Neuronal stem cell (in vitro differentiated cells): ENCODE results near the gene NRAS.
"Not testable (repeated sequence)": the region's sequence is repeated elsewhere in the genome, so short reads cannot be mapped to it uniquely, and the experiment has no call there.

Experiments used
- DNase-seq: peaks from one replicate; pipeline ENCODE4 v3.0.0-alpha.2; 2013; ENCODE audit warnings: low spot score
- H2AFZ ChIP-seq: one replicate; pipeline ENCODE4 v1.6.1; 2013; ENCODE audit warnings: mild to moderate bottlenecking, low read length, inconsistent platforms
- H2AK5ac ChIP-seq: 2 replicates; pipeline ENCODE4 v1.6.1; 2013; ENCODE audit warnings: low read depth, mild to moderate bottlenecking, inconsistent platforms, low read length, moderate library complexity, mixed read lengths
- H2BK120ac ChIP-seq: 2 replicates; pipeline ENCODE4 v1.6.1; 2013; ENCODE audit warnings: low read depth, mild to moderate bottlenecking, inconsistent platforms, low read length, moderate library complexity, mixed read lengths
- H2BK12ac ChIP-seq: one replicate; pipeline ENCODE4 v1.6.1; 2013; ENCODE audit warnings: low read length, inconsistent platforms
- H2BK15ac ChIP-seq: 2 replicates; pipeline ENCODE4 v1.6.1; 2013; ENCODE audit warnings: mild to moderate bottlenecking, low read length, inconsistent platforms, mixed read lengths
- H2BK5ac ChIP-seq: one replicate; pipeline ENCODE4 v1.6.1; 2013; ENCODE audit warnings: inconsistent platforms, mild to moderate bottlenecking, low read length, moderate library complexity
- H3K14ac ChIP-seq: one replicate; pipeline ENCODE4 v1.6.1; 2013; ENCODE audit warnings: low read length, inconsistent platforms
- H3K18ac ChIP-seq: 2 replicates; pipeline ENCODE4 v1.6.1; 2013; ENCODE audit warnings: low read length, inconsistent platforms
- H3K23ac ChIP-seq: 2 replicates; pipeline ENCODE4 v1.6.1; 2013; ENCODE audit warnings: low read depth, mild to moderate bottlenecking, mixed read lengths, low read length, inconsistent platforms; ENCODE audit not compliant: poor library complexity
- H3K27ac ChIP-seq: replicated peaks from 3 replicates; pipeline ENCODE4 v1.5.1; 2013; ENCODE audit warnings: low read length, inconsistent platforms
- H3K27me3 ChIP-seq, 3 experiments: 2 replicates each; pipeline ENCODE4 v1.6.1; 2013; ENCODE audit warnings: low read length in 3 of 3, mild to moderate bottlenecking in 2 of 3, inconsistent platforms in 1 of 3, low read depth in 1 of 3, mixed read lengths in 1 of 3, moderate library complexity in 1 of 3; ENCODE audit not compliant: control insufficient read depth in 3 of 3, insufficient read depth in 3 of 3
- H3K36me3 ChIP-seq, 2 donors: replicated peaks in 1 of 2; 2 replicates each; pipeline ENCODE4 v1.6.1; 2013; ENCODE audit warnings: low read length in 2 of 2; ENCODE audit not compliant: control insufficient read depth in 2 of 2, insufficient read depth in 2 of 2
- H3K4ac ChIP-seq: 2 replicates; pipeline ENCODE4 v1.6.1; 2013; ENCODE audit warnings: inconsistent platforms, mild to moderate bottlenecking, low read length, moderate library complexity
- H3K4me1 ChIP-seq, 2 donors: 1 replicate in 1 of 2; 2 replicates in 1 of 2; pipeline ENCODE4 v1.6.1; 2013; ENCODE audit warnings: low read length in 2 of 2, low read depth in 1 of 2; ENCODE audit not compliant: control insufficient read depth in 2 of 2, insufficient read depth in 1 of 2
- H3K4me2 ChIP-seq: one replicate; pipeline ENCODE4 v1.6.1; 2013; ENCODE audit warnings: mild to moderate bottlenecking, low read length, inconsistent platforms; ENCODE audit not compliant: insufficient read depth, poor library complexity, severe bottlenecking
- H3K4me3 ChIP-seq, 2 donors: 2 replicates each; pipeline ENCODE4 v1.5.1; 2013; ENCODE audit warnings: low read length in 2 of 2, mild to moderate bottlenecking in 2 of 2, inconsistent platforms in 1 of 2, moderate library complexity in 1 of 2
- H3K79me1 ChIP-seq: one replicate; pipeline ENCODE4 v1.6.1; 2013; ENCODE audit warnings: low read depth, mild to moderate bottlenecking, inconsistent platforms, low read length, moderate library complexity
- H3K9ac ChIP-seq: one replicate; pipeline ENCODE4 v1.6.1; 2013; ENCODE audit warnings: mild to moderate bottlenecking, low read depth, low read length, inconsistent platforms; ENCODE audit not compliant: poor library complexity
- H3K9me3 ChIP-seq, 2 donors: replicated peaks in 1 of 2; 2 replicates each; pipeline versions ENCODE3 to v1.6.1; 2013; ENCODE audit warnings: low read length in 2 of 2, mild to moderate bottlenecking in 2 of 2, inconsistent platforms in 1 of 2, low read depth in 1 of 2, mixed read lengths in 1 of 2, moderate library complexity in 1 of 2; ENCODE audit not compliant: control insufficient read depth in 2 of 2, insufficient read depth in 1 of 2
- H4K8ac ChIP-seq: one replicate; pipeline ENCODE4 v1.6.1; 2013; ENCODE audit warnings: low read depth, mild to moderate bottlenecking, inconsistent platforms, low read length, moderate library complexity
- H4K91ac ChIP-seq: one replicate; pipeline ENCODE4 v1.6.1; 2013; ENCODE audit warnings: low read length, low read depth, mild to moderate bottlenecking, inconsistent platforms; ENCODE audit not compliant: poor library complexity
- WGBS, 2 donors: extraction: QIAGEN DNeasy Blood & Tissue Kit; methylation state at CpG; one replicate each; pipeline ENCODE4 v1.1.7; 2013; ENCODE audit warnings: missing lambda C conversion rate in 2 of 2, mixed read lengths in 1 of 2; ENCODE audit not compliant: insufficient read length in 2 of 2, insufficient replicate concordance in 1 of 2; ENCODE audit errors: extremely low coverage in 2 of 2; 5-methylcytosine and 5-hydroxymethylcytosine counted together

The NRAS gene

DNA sequence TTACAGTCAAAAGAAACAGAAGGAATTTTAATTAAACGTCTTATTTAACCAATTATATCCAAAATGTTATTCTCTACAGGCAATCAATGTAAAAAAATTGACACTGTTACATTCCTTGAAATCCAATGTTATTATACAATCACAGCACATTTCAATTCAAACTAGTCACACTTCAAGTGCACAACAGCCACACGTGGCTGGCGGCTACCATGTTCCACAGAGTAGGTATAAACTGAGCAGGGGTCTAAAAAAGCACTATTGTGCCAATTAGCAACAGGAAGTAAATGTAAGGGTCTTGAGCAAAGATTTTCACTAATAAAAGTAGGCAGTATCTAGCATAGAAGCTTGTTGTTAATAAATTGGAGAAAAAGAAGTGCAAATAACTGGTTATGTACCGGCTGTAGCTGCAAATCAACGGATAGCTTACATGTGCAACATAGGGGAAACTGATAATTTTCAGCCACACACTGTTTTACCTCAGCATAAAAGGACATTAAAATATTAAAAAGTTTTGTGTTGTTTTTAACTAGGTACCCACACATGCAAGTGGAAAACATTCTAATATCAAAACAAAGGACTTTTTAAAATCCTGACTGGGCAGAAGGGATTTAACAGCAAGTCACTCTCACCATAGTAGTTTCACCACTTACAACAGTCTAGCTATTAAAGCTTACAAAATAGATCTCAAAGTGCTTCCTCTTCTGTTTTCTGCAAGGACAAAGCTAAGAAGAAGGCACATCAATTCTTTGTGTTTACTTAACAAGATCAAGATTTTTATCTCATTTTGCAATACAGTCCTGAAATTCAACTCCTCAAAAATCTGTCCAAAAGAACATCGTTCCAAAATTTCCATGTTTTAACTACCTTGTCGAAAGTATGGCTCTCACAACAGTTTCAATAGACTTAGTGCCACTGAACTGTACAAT lies 38.7 kb upstream of the NRAS start:
- Histone ChIP-seq H3K9me3 (peaks cover 0 to 4% of the 10 kb centered on the region in 2 donors), H3K14ac (no peak overlapping the region), H3K4ac (no peak overlapping the region), H4K8ac (no peak overlapping the region), H2AFZ (no peak overlapping the region), H3K27me3 (no peaks in the 10 kb centered on the region), H3K9ac (no peak overlapping the region), H2BK12ac (no peak overlapping the region), H3K4me1 (peaks cover 3 to 10% of the 10 kb centered on the region in 2 donors), H3K36me3 (peaks cover 1 to 46% of the 10 kb centered on the region in 2 donors), H2AK5ac (no peak overlapping the region), H4K91ac (no peak overlapping the region), H3K23ac (no peak overlapping the region), H3K79me1 (no peaks in the 10 kb centered on the region), H2BK120ac (no peak overlapping the region), H2BK15ac (no peak overlapping the region), H2BK5ac (no peak overlapping the region), H3K18ac (no peak overlapping the region), H3K27ac (no peak overlapping the region), H3K4me2 (peak overlapping the region; percentile 19), H3K4me3 (peak overlapping the region in 1 of 2 donors; percentile 70)
- DNase-seq: no peak
- WGBS, 2 donors: no CpG with 5 or more reads among the region's 7 CpGs

- peaks cover 6 to 61% of the 10 kb centered on the region in 2 donors for H3K36me3 ChIP-seq
- H2AK5ac ChIP-seq, H3K27ac ChIP-seq, H4K8ac ChIP-seq, H4K91ac ChIP-seq, H3K9me3 ChIP-seq, DNase-seq, H3K4me2 ChIP-seq, H3K4ac ChIP-seq, H3K27me3 ChIP-seq, H3K4me1 ChIP-seq, H3K4me3 ChIP-seq, H2AFZ ChIP-seq, H3K18ac ChIP-seq, H3K9ac ChIP-seq, H2BK12ac ChIP-seq, H2BK120ac ChIP-seq, H3K79me1 ChIP-seq, H2BK15ac ChIP-seq, H3K14ac ChIP-seq, H3K23ac ChIP-seq, H2BK5ac ChIP-seq: not testable (repeated sequence)
- no CpG with 5 or more reads among the region's 6 CpGs for WGBS, 2 donors
Measured at GRCh38 chr1:114753702-114754101, 37.1 kb upstream of the NRAS start.

GRCh38 chr1:114753143-114753542 lies 36.6 kb upstream of the NRAS start:
- H3K4ac ChIP-seq: no peak overlapping the region
- no peak overlapping the region for H3K23ac ChIP-seq
- H3K27me3 ChIP-seq: no peaks in the 10 kb centered on the region
- no peaks in the 10 kb centered on the region for H3K9me3 ChIP-seq
- H2BK5ac ChIP-seq: no peak overlapping the region
- H3K4me1 ChIP-seq: peaks cover 3 to 7% of the 10 kb centered on the region in 2 donors
- H3K18ac ChIP-seq: no peak overlapping the region
- H3K79me1 ChIP-seq: no peaks in the 10 kb centered on the region
- H3K36me3 ChIP-seq: peaks cover 6 to 67% of the 10 kb centered on the region in 2 donors
- no peak for DNase-seq
- H2BK120ac ChIP-seq: no peak overlapping the region
- H3K9ac ChIP-seq: no peak overlapping the region
- no peak overlapping the region for H3K4me2 ChIP-seq
- no peak overlapping the region for H4K8ac ChIP-seq
- no peak overlapping the region for H3K4me3 ChIP-seq
- no peak overlapping the region for H2AFZ ChIP-seq
- no peak overlapping the region for H4K91ac ChIP-seq
- no peak overlapping the region for H2BK12ac ChIP-seq
- no peak overlapping the region for H3K27ac ChIP-seq
- no peak overlapping the region for H3K14ac ChIP-seq
- WGBS, 2 donors: no CpG with 5 or more reads among the region's 4 CpGs
- no peak overlapping the region for H2AK5ac ChIP-seq
- no peak overlapping the region for H2BK15ac ChIP-seq

- Histone ChIP-seq H3K4me1 (peaks cover 3 to 4% of the 10 kb centered on the region in 2 donors), H3K4me3 (no peak overlapping the region)
- WGBS, 2 donors: no CpG with 5 or more reads among the region's 5 CpGs
Measured at GRCh38 chr1:114750780-114751179, 34.2 kb upstream of the NRAS start.

More at GRCh38 chr1:114750780-114751179, 34.2 kb upstream of the NRAS start:
- Histone ChIP-seq H3K23ac (no peak overlapping the region), H3K9ac (no peak overlapping the region), H2BK5ac (no peak overlapping the region), H2BK15ac (no peak overlapping the region), H3K27me3 (no peaks in the 10 kb centered on the region), H3K79me1 (no peaks in the 10 kb centered on the region), H3K18ac (no peak overlapping the region), H4K91ac (no peak overlapping the region), H2BK12ac (no peak overlapping the region), H3K27ac (no peak overlapping the region), H2AK5ac (no peak overlapping the region), H3K4me2 (no peak overlapping the region), H4K8ac (no peak overlapping the region), H2BK120ac (no peak overlapping the region), H3K9me3 (no peaks in the 10 kb centered on the region), H3K14ac (no peak overlapping the region), H3K36me3 (peaks cover 8 to 84% of the 10 kb centered on the region in 2 donors), H3K4ac (no peak overlapping the region), H2AFZ (no peak overlapping the region)
- DNase-seq: no peak
